GM18867 (cell line): ENCODE results near the gene BBS7.

Experiments used
- ATAC-seq: cut with Tn5 transposase; IDR thresholded peaks from one replicate; pipeline ENCODE4 v1.9.1; 2021; ENCODE audit warnings: mild to moderate bottlenecking, moderate library complexity; ENCODE audit not compliant: unreplicated experiment

Gene BBS7

DNA sequence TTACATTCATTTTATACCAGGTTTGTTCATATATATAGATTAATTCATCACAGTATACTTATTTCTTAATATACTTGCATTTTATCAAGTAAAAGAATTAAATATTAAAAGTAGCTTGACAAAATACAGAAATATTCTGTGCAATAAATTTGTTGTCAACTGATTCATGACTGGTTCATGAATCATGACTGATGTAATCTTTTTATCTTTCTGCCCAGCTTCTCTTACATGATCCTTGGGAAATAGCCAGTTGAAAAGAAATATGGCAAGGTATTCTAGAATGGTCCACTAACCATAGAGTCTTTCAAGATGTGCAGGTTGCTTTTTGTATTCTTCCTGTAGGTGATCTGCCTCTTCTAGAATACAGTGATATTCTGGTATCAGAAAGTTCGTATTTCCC is 42.4 kb downstream of the BBS7 start:
- no peak for ATAC-seq

- ATAC-seq: no peak
Measured at GRCh38 chr4:121824950-121825349, 45.3 kb downstream of the BBS7 start.

GRCh38 chr4:121824171-121824527 is 46.1 kb downstream of the BBS7 start:
- no peak for ATAC-seq

DNA sequence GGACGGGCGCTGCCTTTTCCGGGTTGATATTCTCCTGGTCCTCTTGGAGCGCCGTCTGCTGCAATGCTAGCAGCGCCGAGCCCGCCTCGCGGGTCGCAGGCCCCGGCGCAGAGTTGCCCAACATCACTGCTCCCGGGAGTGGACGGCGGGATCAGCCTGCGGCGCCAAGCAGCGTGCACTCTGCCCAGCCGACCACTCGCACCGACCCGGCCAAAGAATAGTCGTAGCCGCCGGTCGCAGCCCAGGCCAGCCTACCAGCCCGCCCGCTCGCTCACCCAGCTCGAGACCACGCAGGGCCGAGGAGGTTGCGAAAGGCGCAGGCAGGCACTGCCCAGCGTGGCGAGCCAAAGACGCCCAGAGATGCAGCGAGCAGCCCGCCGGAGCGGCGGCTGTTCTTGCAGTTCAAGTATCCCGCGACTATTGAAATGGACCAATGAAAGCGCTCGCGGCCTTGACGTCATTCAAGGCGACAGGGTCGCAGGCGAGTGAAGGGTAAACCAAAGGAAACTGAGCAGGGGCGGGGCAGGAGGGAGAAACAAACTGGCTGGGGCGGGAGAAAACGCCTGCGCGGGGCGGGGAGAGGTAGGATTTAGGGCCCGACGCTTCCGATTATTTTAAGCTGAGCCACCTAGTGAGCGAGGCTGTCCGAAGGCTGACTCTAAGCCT is 46.6 kb downstream of the BBS7 start, which contains the start of gene CCNA2:
Gene CCNA2 (minus strand): TSS at position 379 of the 666 bp plus-strand sequence. CDS start 255 bp downstream, at position 124.
- ATAC-seq: peak; percentile 94

GRCh38 chr4:121822796-121823504 is 47.3 kb downstream of the BBS7 start:
- peak; percentile 47 for ATAC-seq

DNA sequence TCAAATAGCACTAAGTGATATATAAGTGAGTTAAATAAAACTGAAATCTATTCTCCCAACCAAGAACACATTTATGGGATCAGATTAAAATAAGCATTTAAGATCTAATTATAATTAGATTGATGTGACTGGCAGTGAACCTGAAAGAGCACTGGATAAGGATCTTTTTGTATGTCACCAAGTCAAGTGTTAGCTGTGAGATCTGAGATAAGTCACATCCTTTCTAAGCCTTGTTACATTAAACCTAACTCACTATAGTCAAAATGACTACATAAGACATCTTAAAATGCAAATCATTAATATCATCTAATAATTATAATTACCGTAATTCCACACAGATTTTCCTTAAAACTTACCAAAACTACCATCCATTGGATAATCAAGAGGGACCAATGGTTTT is 48.2 kb downstream of the BBS7 start:
- ATAC-seq: no peak

DNA sequence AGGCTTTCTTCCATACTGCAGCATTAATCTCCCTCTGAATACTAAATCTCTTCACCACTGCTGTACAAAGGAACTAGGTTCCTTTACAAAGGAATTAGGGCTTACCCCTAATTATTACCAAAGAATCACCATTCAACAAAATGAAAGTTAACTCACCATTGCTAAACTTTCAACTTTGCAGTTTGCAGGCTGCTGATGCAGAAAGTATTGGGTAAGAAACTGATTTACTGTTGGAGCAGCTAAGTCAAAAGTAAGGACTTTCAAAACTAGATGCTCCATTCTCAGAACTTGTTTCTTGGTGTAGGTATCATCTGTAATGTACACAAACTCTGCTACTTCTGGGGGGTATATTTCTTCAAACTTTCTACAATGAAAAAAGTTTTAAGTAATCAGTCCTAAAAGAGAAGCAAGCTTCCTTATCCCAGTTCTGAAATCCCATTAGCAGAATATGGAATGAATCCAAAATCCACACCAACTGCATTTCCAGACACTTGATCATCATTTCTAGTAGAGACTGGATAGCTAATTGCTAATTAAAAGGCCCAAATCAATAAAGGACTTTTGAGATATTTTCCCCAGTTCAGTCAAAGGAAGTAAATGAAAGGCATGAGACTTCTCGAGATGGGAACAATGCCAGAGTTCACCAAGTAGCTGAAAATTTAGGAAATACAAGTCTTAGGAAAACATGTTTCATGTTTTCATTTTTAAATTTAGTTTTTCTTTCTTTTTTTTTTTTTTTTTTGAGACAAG is 50.9 kb downstream of the BBS7 start:
- ATAC-seq: no peak

- no peak for ATAC-seq
Measured at GRCh38 chr4:121818215-121818614, 52.1 kb downstream of the BBS7 start.

DNA sequence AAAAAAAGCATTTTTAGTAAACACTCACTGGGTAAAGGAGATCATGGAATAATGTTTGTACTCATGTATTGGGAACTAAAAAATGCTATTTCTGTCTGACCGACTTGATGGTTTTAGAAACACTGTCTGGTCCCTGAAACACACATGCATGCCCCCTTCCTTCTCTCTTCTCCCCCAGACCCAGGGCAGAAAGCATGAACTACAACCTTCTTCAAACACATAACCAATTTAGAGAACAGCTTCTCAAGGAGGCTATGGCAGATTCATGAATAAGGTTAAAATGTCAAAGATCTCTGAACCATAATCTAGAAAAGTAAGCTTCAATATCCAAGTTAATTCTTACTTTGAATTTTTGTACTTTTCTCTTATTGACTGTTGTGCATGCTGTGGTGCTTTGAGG is 52.6 kb downstream of the BBS7 start:
- no peak for ATAC-seq

GRCh38 chr4:121817006-121817405 is 53.3 kb downstream of the BBS7 start:
- no peak for ATAC-seq

DNA sequence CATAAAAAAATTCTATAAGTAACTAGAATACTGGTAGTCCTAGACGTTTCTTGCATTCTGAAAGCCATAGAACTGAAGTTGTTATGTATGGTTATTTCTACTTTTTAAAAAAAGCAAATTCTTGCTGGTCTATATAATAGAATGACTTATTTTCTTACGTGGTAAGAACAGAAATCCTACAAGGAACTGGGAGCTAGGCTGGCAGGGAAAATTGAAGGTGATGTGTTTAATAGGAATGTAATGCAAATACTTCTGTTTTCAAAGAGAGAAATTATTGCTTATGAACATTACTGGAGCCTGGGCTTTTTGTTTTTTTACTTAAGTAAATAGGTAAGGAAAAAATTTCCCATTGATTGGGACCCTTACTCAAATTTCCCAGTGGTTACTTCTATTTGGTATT is 55.5 kb downstream of the BBS7 start:
- ATAC-seq: no peak

GRCh38 chr4:121811122-121811521 is 59.2 kb downstream of the BBS7 start:
- ATAC-seq: no peak

DNA sequence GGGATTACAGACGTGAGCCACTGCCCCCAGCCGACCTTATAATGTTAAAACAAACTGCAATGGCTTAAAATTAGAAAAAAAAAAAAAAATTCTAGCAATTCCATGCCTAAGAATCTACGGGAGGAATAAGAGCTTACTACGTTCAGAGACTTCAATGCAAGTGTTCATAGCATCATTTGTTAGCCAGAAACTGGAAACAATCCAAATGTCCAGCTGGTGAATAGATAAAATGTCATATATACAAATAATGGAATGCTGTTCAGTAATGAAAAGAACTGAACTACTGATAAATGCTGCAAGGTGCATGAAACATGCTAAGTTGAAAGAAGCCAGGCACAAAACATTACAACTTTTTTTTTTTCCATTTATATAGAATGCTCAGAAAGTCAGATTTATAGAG is 63.9 kb downstream of the BBS7 start:
- ATAC-seq: no peak

DNA sequence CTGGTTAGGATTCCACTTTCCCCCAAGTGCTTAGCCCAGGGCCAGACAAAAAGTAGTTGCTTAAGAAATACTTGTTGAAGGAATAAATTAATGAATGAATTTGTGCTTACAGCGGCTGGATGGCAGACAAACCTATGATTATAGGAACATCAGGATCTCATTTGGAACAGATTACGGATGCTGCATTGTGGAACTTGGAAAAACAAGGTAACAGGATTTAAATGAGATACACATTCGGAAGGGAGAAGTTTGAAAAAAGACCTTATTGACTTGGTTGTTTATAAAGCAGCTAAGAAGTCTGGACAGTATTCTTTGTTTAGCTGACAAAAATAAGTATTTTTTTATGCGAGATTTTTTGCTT is 68.6 kb downstream of the BBS7 start:
- no peak for ATAC-seq

DNA sequence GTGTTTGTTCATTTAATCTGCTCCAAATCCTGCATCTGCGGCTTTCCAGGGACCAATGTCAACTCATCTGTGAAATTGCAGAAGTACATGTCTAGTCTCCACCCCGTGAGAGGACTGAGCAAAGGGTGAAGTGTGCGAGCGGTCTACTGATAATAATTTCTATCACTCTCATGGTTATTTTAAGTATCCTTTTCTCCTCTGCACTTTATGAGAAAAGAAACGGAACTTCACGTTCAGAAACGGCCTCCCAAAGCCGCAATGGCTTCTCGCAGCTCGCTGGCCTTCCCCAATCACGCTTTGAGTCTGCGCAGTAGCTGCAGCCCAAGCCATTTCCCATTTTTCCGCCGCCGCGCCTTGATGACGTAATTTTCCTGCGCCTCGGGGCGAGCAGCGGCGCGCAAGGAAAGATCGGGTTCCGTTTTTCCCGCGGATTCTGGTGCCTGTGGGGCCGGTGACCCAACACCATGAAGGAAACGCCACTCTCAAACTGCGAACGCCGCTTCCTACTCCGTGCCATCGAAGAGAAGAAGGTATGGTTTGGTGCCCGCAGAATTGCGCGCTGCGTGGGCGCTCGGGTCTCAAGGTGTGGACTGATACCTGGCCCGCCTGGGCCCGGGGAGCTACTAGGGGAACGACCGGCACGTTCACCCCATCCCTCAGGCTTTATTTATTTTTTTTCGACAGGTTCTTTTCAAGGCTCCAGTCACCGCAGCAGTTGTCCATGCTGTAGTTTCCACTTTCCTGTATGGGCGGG is 69.1 kb downstream of the BBS7 start, which contains the start of gene EXOSC9:
Gene EXOSC9 (plus strand): TSS at position 363 of the 754 bp plus-strand sequence. CDS start 102 bp downstream, at position 465.
- peak; percentile 78 for ATAC-seq

DNA sequence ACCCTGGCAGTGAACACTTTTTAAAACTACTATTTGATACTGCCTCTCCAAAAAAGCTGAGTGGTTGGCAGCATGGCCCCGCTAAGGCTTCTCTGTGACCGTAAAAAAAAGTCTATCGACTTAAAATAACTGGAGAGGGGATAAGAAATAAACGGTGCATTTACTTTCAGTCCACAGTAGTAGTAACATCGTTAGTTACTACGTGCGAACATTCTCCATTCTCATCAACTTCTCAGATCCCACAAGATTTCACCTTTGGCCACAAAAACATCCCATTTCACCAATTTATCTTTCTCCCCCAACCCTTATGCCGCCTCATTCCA is 69.7 kb downstream of the BBS7 start:
- peak; percentile 32 for ATAC-seq

- peak; percentile 5 for ATAC-seq
Measured at GRCh38 chr4:121799867-121800501, 70.3 kb downstream of the BBS7 start.

- ATAC-seq: no peak
Measured at GRCh38 chr4:121799208-121799823, 71.0 kb downstream of the BBS7 start.

- ATAC-seq: no peak
Measured at GRCh38 chr4:121796283-121796682, 74.0 kb downstream of the BBS7 start.

GRCh38 chr4:121794505-121795188 is 75.6 kb downstream of the BBS7 start:
- no peak for ATAC-seq
